Panc1 (cell line): Measurements from ENCODE around the gene TLE3. TPM values are rescaled to one million over a fixed set of nuclear protein-coding genes. Genes with fewer than 3 reads are reported as not detected.

Experiments
- ATAC-seq: fragments of 200-7000 bp; cut with Tn5 transposase; 2 replicates; pipeline ENCODE4 v1.9.1; 2020; ENCODE audit warnings: mild to moderate bottlenecking, moderate library complexity
- BruUV-seq: library from RNA; stranded (reverse); fragments of 400-500 nt; replicated peaks from 2 replicates; lab custom pipeline; 2021; lab: Mats Ljungman, UMichigan
- CTCF ChIA-PET: fragments of 300-600 bp; sonication (Branson Sonifier 250); formaldehyde crosslinking; loops from one replicate; lab custom pipeline; 2022; ENCODE audit warnings: antibody characterized with exemption; lab: Charles Lee
- POLR2A ChIA-PET: fragments of 300-600 bp; sonication (Branson Sonifier 250); formaldehyde crosslinking; loops from one replicate; lab custom pipeline; 2022; ENCODE audit warnings: antibody characterized with exemption; lab: Charles Lee
- DNase-seq: peaks from one replicate; pipeline ENCODE4 v3.0.0-alpha.2; 2010; ENCODE audit warnings: low read depth, low spot score
- H3K27ac ChIP-seq: 2 replicates; pipeline ENCODE4 v1.5.1; 2011; ENCODE audit warnings: mild to moderate bottlenecking, low read length, inconsistent platforms
- H3K27me3 ChIP-seq: fragments of 200-500 bp; sonication (Bioruptor generic); 2 replicates; pipeline ENCODE4 v1.6.0; 2014; ENCODE audit warnings: low read length, inconsistent platforms; ENCODE audit not compliant: control insufficient read depth, insufficient read depth
- H3K36me3 ChIP-seq: fragments of 200-500 bp; sonication (Bioruptor generic); 2 replicates; pipeline ENCODE4 v1.5.1; 2014; ENCODE audit warnings: inconsistent platforms, mild to moderate bottlenecking, low read length, moderate library complexity; ENCODE audit not compliant: control insufficient read depth, insufficient read depth
- H3K4me1 ChIP-seq: 2 replicates; pipeline ENCODE4 v1.5.1; 2011; ENCODE audit warnings: inconsistent platforms, mild to moderate bottlenecking, low read length, moderate library complexity; ENCODE audit not compliant: control insufficient read depth, insufficient read depth
- H3K4me3 ChIP-seq, 2 experiments: 2 replicates each; pipeline ENCODE4 v1.5.1; 2011 to 2012; ENCODE audit warnings: low read depth in 2 of 2, low read length in 2 of 2, mild to moderate bottlenecking in 2 of 2, inconsistent platforms in 1 of 2, moderate library complexity in 1 of 2
- H3K9me3 ChIP-seq: fragments of 200-500 bp; sonication (Bioruptor generic); 2 replicates; pipeline ENCODE4 v1.5.1; 2014; ENCODE audit warnings: low read depth, mild to moderate bottlenecking, inconsistent platforms, low read length, moderate library complexity; ENCODE audit not compliant: control insufficient read depth, insufficient read depth
- CTCF ChIP-seq: fragments of 450-650 bp; IDR thresholded peaks from 2 replicates; pipeline ENCODE4 v1.5.1; 2017; ENCODE audit warnings: mild to moderate bottlenecking
- POLR2AphosphoS5 ChIP-seq: IDR thresholded peaks from 2 replicates; pipeline ENCODE4 v1.6.1; 2012; ENCODE audit warnings: mild to moderate bottlenecking, low read depth, low read length, moderate library complexity
- REST ChIP-seq, 2 experiments: IDR thresholded peaks; 2 replicates each; pipeline ENCODE4 v1.6.1; 2011 to 2012; ENCODE audit warnings: low read depth in 2 of 2, control low read depth in 1 of 2, low read length in 1 of 2, mild to moderate bottlenecking in 1 of 2, moderate library complexity in 1 of 2; ENCODE audit not compliant: insufficient read depth in 1 of 2
- SIN3A ChIP-seq: IDR thresholded peaks from 2 replicates; pipeline ENCODE4 v1.6.1; 2012; ENCODE audit warnings: low read depth, mild to moderate bottlenecking, low read length, moderate library complexity, borderline replicate concordance; ENCODE audit not compliant: insufficient read depth
- TCF7L2 ChIP-seq: IDR thresholded peaks from 2 replicates; pipeline ENCODE4 v1.6.1; 2011; ENCODE audit warnings: mild to moderate bottlenecking, low read depth, low read length, inconsistent platforms
- in situ Hi-C: cut with HindIII; loops from 2 replicates; pipeline ENCODE4 v1.10.0; 2016; ENCODE audit warnings: low sequenced_read_pairs, low pct_unique_long_range_greater_than_20kb
- intact Hi-C: fragments of 100-400 bp; cut with micrococcal nuclease; formaldehyde crosslinking; loops from one replicate; pipeline ENCODE4 v1.10.0; 2022; ENCODE audit not compliant: unreplicated experiment
- total RNA-seq: library from RNA; stranded (reverse); gene quantifications from one replicate; pipeline ENCODE4 v1.2.1, GENCODE V29; 2021; ENCODE audit not compliant: unreplicated experiment

Gene TLE3
- total RNA-seq, 1 experiment from 2014 or later = 132 TPM

- peaks cover 8% of the 10 kb centered on the region for H3K4me1 ChIP-seq
- H3K27ac ChIP-seq = peak overlapping the region; percentile 48; the same call in 1 of the 2 replicates
- H3K36me3 ChIP-seq = no peaks in the 10 kb centered on the region
- POLR2A ChIA-PET = interaction anchor here (0.6 kb wide), 1 partner anchor 249 kb away, joined by 5 read pairs; no protein-coding TSS in a partner anchor
- CTCF ChIA-PET = no interaction called here
- no TSS peak for BruUV-seq
- no peaks in the 10 kb centered on the region for H3K9me3 ChIP-seq
- peak; percentile 46; the same call in 1 of the 2 replicates for ATAC-seq
- intact Hi-C loops (no loop called here), in situ Hi-C loops (no loop called here)
- DNase-seq = no peak
- H3K27me3 ChIP-seq = no peaks in the 10 kb centered on the region
- H3K4me3 ChIP-seq = no peak overlapping the region
- peak; percentile 70 for TF ChIP-seq TCF7L2
- TF ChIP-seq CTCF = no peak
- no peak for TF ChIP-seq POLR2AphosphoS5
- TF ChIP-seq SIN3A = no peak
Observed at GRCh38 chr15:70127770-70128413, 30.2 kb upstream of the TLE3 start.

- in situ Hi-C loops = no loop called here
- ChIA-PET POLR2A (interaction anchor here (0.6 kb wide), 1 partner anchor 249 kb away, joined by 5 read pairs; no protein-coding TSS in a partner anchor), CTCF (no interaction called here)
- H3K4me3 ChIP-seq = no peak overlapping the region
- intact Hi-C loops = no loop called here
- no peaks in the 10 kb centered on the region for H3K36me3 ChIP-seq
- no peaks in the 10 kb centered on the region for H3K9me3 ChIP-seq
- DNase-seq = no peak
- no TSS peak for BruUV-seq
- no peaks in the 10 kb centered on the region for H3K27me3 ChIP-seq
- H3K27ac ChIP-seq = peak overlapping the region; percentile 58
- peak; percentile 81 for ATAC-seq
- TF ChIP-seq REST (IDR thresholded peaks at IDR 0.05; ENCODE audit: insufficient read depth in 1 of 2, low read depth in 2 of 2, low read length in 1 of 2) (no peak), TCF7L2 (no peak), SIN3A (no peak), POLR2AphosphoS5 (no peak), CTCF (no peak)
- peaks cover 8% of the 10 kb centered on the region for H3K4me1 ChIP-seq
Observed at GRCh38 chr15:70127288-70127746, 29.6 kb upstream of the TLE3 start.
